Neural cell (in vitro differentiated cells): ENCODE data around the gene UBXN6. TPM values are rescaled to one million over a fixed set of nuclear protein-coding genes. Genes with fewer than 3 reads are reported as not detected.

Experiments
- H2AFZ ChIP-seq: fragments of 200-600, 300-800 bp; sonication (generic), shearing (Covaris generic); 2 replicates; pipeline ENCODE4 v1.6.0; 2014; ENCODE audit warnings: low read depth, mild to moderate bottlenecking, antibody characterized with exemption, low read length, moderate library complexity
- H3F3A ChIP-seq: fragments of 200-600 bp; shearing (Covaris generic); 2 replicates; pipeline ENCODE4 v1.6.1; 2016; ENCODE audit warnings: mild to moderate bottlenecking, moderate library complexity, mixed read lengths, antibody characterized with exemption, low read length; ENCODE audit not compliant: insufficient read depth, poor library complexity, severe bottlenecking
- H3K27ac ChIP-seq: fragments of 200-600, 300-800 bp; sonication (generic), shearing (Covaris generic); 2 replicates; pipeline ENCODE4 v1.5.1; 2014; ENCODE audit warnings: mild to moderate bottlenecking, low read length, moderate library complexity
- H3K27me3 ChIP-seq: fragments of 300-800, 200-600 bp; sonication (generic), shearing (Covaris generic); 2 replicates; pipeline ENCODE4 v1.6.0; 2014; ENCODE audit warnings: mild to moderate bottlenecking, low read depth, low read length, moderate library complexity; ENCODE audit not compliant: insufficient read depth
- H3K36me3 ChIP-seq: fragments of 300-800, 200-600 bp; sonication (generic), shearing (Covaris generic); 2 replicates; pipeline ENCODE4 v1.5.1; 2014; ENCODE audit warnings: mild to moderate bottlenecking, antibody characterized with exemption, low read length, moderate library complexity; ENCODE audit not compliant: insufficient read depth
- H3K4me2 ChIP-seq: fragments of 300-800, 200-600 bp; sonication (generic), shearing (Covaris generic); 2 replicates; pipeline ENCODE4 v1.6.0; 2014; ENCODE audit warnings: mild to moderate bottlenecking, low read length
- H3K4me3 ChIP-seq: fragments of 300-800, 200-600 bp; sonication (generic), shearing (Covaris generic); 2 replicates; pipeline ENCODE4 v1.5.1; 2014; ENCODE audit warnings: mild to moderate bottlenecking, low read length, moderate library complexity
- H3K79me2 ChIP-seq: fragments of 200-600 bp; shearing (Covaris generic); replicated peaks from 2 replicates; pipeline ENCODE4 v1.6.0; 2014; ENCODE audit warnings: mild to moderate bottlenecking, low read length, moderate library complexity; ENCODE audit not compliant: insufficient read depth
- H3K9ac ChIP-seq: fragments of 300-800, 200-600 bp; sonication (generic), shearing (Covaris generic); 2 replicates; pipeline ENCODE4 v1.6.1; 2016; ENCODE audit warnings: mild to moderate bottlenecking, low read length, mixed read lengths
- H3K9me2 ChIP-seq: fragments of 200-600 bp; shearing (Covaris generic); 2 replicates; pipeline ENCODE4 v1.6.1; 2016; ENCODE audit warnings: mild to moderate bottlenecking, low read length, mixed read lengths; ENCODE audit not compliant: insufficient read depth
- H3K9me3 ChIP-seq: fragments of 200-600, 300-800 bp; sonication (generic), shearing (Covaris generic); 2 replicates; pipeline ENCODE4 v1.6.1; 2016; ENCODE audit warnings: mild to moderate bottlenecking, mixed run types, low read length, moderate library complexity, mixed read lengths
- H4K20me1 ChIP-seq: fragments of 200-600 bp; shearing (Covaris generic); 2 replicates; pipeline ENCODE4 v1.6.1; 2016; ENCODE audit warnings: mild to moderate bottlenecking, mixed run types; ENCODE audit not compliant: insufficient read depth
- EP300 ChIP-seq: fragments of 450-650 bp; conservative IDR thresholded peaks from 2 replicates; pipeline ENCODE4 v1.6.1; 2014; ENCODE audit warnings: antibody characterized with exemption, mild to moderate bottlenecking, moderate library complexity; ENCODE audit not compliant: poor library complexity, severe bottlenecking
- EZH2 ChIP-seq: fragments of 200-600, 300-800 bp; shearing (Covaris generic), sonication (generic); IDR thresholded peaks from 2 replicates; pipeline ENCODE4 v1.6.1; 2014; ENCODE audit warnings: antibody characterized with exemption, low read length, borderline replicate concordance, mild to moderate bottlenecking; ENCODE audit not compliant: insufficient read depth, poor library complexity, severe bottlenecking
- MXI1 ChIP-seq: fragments of 450-650 bp; conservative IDR thresholded peaks from 2 replicates; pipeline ENCODE4 v1.6.1; 2014; ENCODE audit warnings: antibody characterized with exemption, mild to moderate bottlenecking; ENCODE audit not compliant: poor library complexity, severe bottlenecking
- POLR2AphosphoS5 ChIP-seq: IDR thresholded peaks from 2 replicates; pipeline ENCODE4 v1.6.1; 2012
- RAD21 ChIP-seq: fragments of 450-650 bp; conservative IDR thresholded peaks from 2 replicates; pipeline ENCODE4 v1.6.1; 2014; ENCODE audit warnings: antibody characterized with exemption, mild to moderate bottlenecking, moderate library complexity
- SMC3 ChIP-seq: fragments of 450-650 bp; conservative IDR thresholded peaks from 2 replicates; pipeline ENCODE4 v1.6.1; 2014; ENCODE audit warnings: antibody characterized with exemption, mild to moderate bottlenecking, moderate library complexity; ENCODE audit not compliant: poor library complexity
- TAF1 ChIP-seq: IDR thresholded peaks from 2 replicates; pipeline ENCODE4 v1.6.1; 2012; ENCODE audit warnings: low read depth
- polyA plus RNA-seq: library from polyadenylated mRNA; depleted of rRNA; stranded (reverse); fragments of >200 nt; gene quantifications from 2 replicates; pipeline ENCODE4 v1.2.3, GENCODE V29; 2014
- TF ChIP-seq, protein P1 (sequence below): fragments of 450-650 bp; IDR thresholded peaks from 2 replicates; pipeline ENCODE4 v1.5.1; 2014; ENCODE audit warnings: antibody characterized with exemption, mild to moderate bottlenecking, moderate library complexity; ENCODE audit not compliant: poor library complexity, severe bottlenecking
- TF ChIP-seq, protein P2 (sequence below): IDR thresholded peaks from 2 replicates; pipeline ENCODE4 v1.6.1; 2012; ENCODE audit warnings: borderline replicate concordance

UBXN6 gene
- polyA plus RNA-seq, 1 donor from 2014 or later, result 102 TPM

DNA sequence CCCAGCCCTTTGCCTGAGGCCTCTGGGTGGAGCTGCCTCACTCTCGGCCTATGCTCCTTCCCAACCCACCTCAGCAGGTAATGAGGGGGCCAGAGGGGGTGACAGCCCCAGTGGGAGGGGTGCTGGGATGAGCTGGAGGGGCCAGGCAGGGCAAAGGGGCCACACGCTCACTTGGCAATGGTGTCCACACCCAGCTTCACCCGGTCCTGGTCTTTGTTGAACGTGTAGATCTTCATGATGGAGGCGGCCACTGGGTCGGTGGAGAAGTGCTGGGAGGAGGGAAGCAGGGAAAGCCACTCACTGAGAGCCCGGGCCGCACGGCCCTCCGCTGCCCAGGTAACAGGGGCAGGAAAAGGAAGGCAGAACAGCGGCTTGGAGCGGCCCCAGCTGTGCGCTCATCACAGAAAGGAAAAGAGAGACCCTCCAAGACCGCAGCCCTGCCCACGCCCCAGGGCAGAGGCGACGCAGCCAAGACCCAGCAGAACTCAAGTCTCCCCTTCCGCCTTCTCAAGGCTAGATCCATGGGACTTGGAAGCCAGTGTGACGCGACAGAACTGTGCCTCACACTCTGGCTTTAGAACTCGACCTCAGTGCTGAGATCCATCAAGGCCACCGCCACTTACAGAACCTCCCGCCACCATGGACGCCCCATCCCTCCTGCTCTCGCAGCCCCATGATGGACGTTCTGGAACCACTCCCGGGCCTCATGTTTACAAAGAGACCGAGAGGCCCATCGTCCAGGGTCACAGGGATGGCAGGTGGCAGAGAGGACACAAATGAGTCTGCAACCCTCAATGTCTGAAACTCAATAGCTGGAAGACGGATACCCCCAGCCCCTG lies 9.2 kb downstream of the UBXN6 start:
- Histone ChIP-seq H3K27me3 (no peaks in the 10 kb centered on the region), H2AFZ (no peak overlapping the region), H3K9me2 (no peaks in the 10 kb centered on the region), H3K4me3 (no peak overlapping the region), H3K27ac (no peak overlapping the region), H3K4me2 (no peak overlapping the region), H3K9me3 (no peaks in the 10 kb centered on the region), H3K9ac (no peak overlapping the region), H3K79me2 (no peaks in the 10 kb centered on the region), H4K20me1 (no peaks in the 10 kb centered on the region), H3K36me3 (peaks cover 5% of the 10 kb centered on the region), H3F3A (no peaks in the 10 kb centered on the region)
- TF ChIP-seq POLR2AphosphoS5, result no peak
- TF ChIP-seq, protein P1, sequence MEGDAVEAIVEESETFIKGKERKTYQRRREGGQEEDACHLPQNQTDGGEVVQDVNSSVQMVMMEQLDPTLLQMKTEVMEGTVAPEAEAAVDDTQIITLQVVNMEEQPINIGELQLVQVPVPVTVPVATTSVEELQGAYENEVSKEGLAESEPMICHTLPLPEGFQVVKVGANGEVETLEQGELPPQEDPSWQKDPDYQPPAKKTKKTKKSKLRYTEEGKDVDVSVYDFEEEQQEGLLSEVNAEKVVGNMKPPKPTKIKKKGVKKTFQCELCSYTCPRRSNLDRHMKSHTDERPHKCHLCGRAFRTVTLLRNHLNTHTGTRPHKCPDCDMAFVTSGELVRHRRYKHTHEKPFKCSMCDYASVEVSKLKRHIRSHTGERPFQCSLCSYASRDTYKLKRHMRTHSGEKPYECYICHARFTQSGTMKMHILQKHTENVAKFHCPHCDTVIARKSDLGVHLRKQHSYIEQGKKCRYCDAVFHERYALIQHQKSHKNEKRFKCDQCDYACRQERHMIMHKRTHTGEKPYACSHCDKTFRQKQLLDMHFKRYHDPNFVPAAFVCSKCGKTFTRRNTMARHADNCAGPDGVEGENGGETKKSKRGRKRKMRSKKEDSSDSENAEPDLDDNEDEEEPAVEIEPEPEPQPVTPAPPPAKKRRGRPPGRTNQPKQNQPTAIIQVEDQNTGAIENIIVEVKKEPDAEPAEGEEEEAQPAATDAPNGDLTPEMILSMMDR, result no peak
- no peak for TF ChIP-seq SMC3
- no peak for TF ChIP-seq MXI1
- TF ChIP-seq EP300, result no peak
- TF ChIP-seq TAF1, result no peak
- TF ChIP-seq, protein P2, sequence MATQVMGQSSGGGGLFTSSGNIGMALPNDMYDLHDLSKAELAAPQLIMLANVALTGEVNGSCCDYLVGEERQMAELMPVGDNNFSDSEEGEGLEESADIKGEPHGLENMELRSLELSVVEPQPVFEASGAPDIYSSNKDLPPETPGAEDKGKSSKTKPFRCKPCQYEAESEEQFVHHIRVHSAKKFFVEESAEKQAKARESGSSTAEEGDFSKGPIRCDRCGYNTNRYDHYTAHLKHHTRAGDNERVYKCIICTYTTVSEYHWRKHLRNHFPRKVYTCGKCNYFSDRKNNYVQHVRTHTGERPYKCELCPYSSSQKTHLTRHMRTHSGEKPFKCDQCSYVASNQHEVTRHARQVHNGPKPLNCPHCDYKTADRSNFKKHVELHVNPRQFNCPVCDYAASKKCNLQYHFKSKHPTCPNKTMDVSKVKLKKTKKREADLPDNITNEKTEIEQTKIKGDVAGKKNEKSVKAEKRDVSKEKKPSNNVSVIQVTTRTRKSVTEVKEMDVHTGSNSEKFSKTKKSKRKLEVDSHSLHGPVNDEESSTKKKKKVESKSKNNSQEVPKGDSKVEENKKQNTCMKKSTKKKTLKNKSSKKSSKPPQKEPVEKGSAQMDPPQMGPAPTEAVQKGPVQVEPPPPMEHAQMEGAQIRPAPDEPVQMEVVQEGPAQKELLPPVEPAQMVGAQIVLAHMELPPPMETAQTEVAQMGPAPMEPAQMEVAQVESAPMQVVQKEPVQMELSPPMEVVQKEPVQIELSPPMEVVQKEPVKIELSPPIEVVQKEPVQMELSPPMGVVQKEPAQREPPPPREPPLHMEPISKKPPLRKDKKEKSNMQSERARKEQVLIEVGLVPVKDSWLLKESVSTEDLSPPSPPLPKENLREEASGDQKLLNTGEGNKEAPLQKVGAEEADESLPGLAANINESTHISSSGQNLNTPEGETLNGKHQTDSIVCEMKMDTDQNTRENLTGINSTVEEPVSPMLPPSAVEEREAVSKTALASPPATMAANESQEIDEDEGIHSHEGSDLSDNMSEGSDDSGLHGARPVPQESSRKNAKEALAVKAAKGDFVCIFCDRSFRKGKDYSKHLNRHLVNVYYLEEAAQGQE, result no peak
- no peak for TF ChIP-seq EZH2
- no peak for TF ChIP-seq RAD21

DNA sequence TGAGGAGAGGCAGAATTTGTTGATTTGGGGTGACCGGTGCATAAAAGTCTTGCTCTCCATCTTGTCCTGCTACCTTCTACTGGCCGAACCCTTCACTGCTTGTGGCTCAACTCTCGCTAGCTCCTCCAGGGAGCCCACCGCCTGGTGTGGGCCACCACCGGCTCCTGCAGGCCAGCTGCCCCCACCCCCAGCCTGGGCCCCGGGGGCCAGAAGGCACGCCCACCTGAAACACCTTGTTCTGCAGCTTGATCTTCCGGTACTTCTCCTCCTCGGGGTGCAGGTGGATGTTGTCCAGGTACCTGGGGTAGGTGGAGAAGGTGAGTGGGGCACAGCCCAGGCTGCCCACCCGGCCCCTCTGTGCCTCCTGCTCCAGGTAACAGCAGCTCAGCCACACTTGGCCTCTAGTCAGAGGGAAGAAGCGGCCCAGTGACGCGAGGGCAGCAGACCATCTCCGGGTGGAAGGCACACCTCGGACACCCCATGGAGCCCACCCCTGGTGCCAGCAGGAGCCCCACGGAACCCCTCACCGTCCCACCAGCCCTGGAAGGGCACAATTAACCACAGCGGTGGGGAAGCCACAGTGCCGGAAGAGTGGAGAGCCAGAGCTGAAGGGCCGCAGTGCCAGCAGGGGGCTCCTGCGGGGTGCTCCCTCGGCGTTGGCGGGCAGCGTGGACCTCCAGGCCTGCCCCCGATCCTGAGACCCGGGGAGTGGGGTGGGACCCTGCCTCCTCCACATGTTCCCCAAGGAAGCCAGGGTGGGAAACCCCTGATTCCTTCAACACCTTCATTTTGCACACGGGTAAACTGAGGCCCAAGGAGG lies 10.1 kb downstream of the UBXN6 start:
- Histone ChIP-seq H3K27me3 (no peaks in the 10 kb centered on the region), H3F3A (no peaks in the 10 kb centered on the region), H3K79me2 (no peaks in the 10 kb centered on the region), H3K36me3 (peaks cover 5% of the 10 kb centered on the region), H3K4me2 (no peak overlapping the region), H3K9me2 (no peaks in the 10 kb centered on the region), H3K27ac (no peak overlapping the region), H3K4me3 (no peak overlapping the region), H3K9ac (no peak overlapping the region), H2AFZ (no peak overlapping the region), H4K20me1 (no peaks in the 10 kb centered on the region), H3K9me3 (no peaks in the 10 kb centered on the region)
- TF ChIP-seq MXI1, result no peak
- TF ChIP-seq, protein P2, result no peak
- TF ChIP-seq POLR2AphosphoS5, result no peak
- no peak for TF ChIP-seq SMC3
- TF ChIP-seq, protein P1, result no peak
- TF ChIP-seq EZH2, result no peak
- TF ChIP-seq EP300, result no peak
- TF ChIP-seq RAD21, result no peak
- no peak for TF ChIP-seq TAF1
